ES-I3 (cell line): ENCODE measurements around the gene FKBP5.
"Not testable (repeated sequence)": the region's sequence is repeated elsewhere in the genome, so short reads cannot be mapped to it uniquely, and the experiment has no call there.

Experiments used
- H3K36me3 ChIP-seq: 2 replicates; pipeline ENCODE4 v1.6.1; 2013; ENCODE audit warnings: mild to moderate bottlenecking, low read length, control low read depth, moderate library complexity; ENCODE audit not compliant: insufficient read depth
- H3K4me1 ChIP-seq: 2 replicates; pipeline ENCODE4 v1.6.1; 2013; ENCODE audit warnings: mild to moderate bottlenecking, control low read depth, low read length; ENCODE audit not compliant: insufficient read depth
- H3K9ac ChIP-seq: 2 replicates; pipeline ENCODE4 v1.6.1; 2013; ENCODE audit warnings: low read depth, mild to moderate bottlenecking, low read length, moderate library complexity
- H3K9me3 ChIP-seq: 2 replicates; pipeline ENCODE4 v1.6.1; 2013; ENCODE audit warnings: mild to moderate bottlenecking, low read length, moderate library complexity; ENCODE audit not compliant: control insufficient read depth, insufficient read depth

The FKBP5 gene

DNA sequence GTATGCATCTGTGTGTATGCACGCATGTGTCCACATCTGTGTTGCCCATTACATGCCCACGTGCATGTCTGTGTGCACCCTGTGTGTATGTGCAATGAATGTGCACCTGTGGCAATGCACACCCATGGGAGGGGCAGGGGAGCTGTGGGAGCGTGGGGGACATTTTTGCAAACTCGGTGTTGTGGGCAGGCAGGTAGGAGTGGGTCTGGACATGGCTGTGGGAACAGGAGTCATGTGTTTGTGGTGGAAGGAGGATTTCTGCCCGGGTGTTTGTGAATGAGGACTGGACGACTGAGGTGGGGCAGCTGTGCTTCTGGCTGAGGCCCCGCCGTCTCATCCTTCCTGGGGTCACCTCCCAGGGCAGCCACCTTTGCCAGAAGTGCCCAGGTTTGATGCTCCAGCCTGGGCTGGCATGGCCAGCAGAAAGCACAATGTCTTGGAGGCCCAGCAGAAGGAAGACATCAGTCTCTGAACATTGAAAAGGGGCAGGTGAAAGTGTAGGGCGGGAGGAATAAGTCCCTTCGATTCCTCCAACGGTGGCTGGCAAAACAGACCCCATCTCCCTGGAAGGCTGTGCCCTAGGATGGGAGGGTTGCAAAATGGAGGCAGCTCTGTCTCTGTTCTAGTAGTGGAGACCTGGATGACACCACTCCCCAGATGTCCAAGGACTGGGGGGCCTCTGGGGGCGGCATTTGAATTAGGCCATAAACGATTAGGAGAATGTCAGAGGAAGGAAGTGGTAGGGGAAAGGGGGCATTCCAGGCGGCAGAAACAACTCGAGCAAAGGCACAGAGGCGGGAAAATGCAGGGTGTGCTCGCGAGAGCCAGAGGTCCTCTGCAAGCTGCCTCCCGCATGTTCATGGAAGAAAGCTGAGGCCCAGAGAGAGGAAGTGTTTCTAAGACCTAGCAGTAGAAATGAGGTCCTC is 29.0 kb upstream of the FKBP5 start:
- H3K4me1 ChIP-seq, result peaks cover 46% of the 10 kb centered on the region
- no peaks in the 10 kb centered on the region for H3K9me3 ChIP-seq
- H3K36me3 ChIP-seq, result no peaks in the 10 kb centered on the region
- H3K9ac ChIP-seq, result 0 out of 2 replicates have a peak overlapping the region, but pooled peaks have one; percentile 5

DNA sequence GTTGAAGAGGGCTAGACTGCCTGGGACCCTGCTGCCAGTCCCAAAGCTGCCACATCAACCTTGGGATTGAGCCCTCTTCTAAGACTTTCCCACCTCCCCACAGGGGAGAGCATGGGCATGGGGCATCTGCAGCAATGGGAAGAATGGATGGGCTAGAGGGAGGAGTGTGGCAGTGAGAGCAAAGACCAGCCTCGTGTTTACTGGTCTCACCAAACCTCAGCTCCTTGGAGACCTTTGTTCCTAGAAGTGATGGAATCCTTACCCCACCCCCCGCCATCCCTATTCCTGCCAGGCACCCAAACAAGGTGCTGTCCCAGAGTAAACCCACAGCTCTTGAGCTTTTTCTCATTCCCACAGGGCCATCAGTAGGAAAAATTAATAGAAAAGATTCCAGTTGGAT is 28.1 kb upstream of the FKBP5 start:
- Histone ChIP-seq H3K4me1 (peaks cover 46% of the 10 kb centered on the region), H3K9me3 (no peaks in the 10 kb centered on the region), H3K36me3 (no peaks in the 10 kb centered on the region), H3K9ac (no peak overlapping the region)

DNA sequence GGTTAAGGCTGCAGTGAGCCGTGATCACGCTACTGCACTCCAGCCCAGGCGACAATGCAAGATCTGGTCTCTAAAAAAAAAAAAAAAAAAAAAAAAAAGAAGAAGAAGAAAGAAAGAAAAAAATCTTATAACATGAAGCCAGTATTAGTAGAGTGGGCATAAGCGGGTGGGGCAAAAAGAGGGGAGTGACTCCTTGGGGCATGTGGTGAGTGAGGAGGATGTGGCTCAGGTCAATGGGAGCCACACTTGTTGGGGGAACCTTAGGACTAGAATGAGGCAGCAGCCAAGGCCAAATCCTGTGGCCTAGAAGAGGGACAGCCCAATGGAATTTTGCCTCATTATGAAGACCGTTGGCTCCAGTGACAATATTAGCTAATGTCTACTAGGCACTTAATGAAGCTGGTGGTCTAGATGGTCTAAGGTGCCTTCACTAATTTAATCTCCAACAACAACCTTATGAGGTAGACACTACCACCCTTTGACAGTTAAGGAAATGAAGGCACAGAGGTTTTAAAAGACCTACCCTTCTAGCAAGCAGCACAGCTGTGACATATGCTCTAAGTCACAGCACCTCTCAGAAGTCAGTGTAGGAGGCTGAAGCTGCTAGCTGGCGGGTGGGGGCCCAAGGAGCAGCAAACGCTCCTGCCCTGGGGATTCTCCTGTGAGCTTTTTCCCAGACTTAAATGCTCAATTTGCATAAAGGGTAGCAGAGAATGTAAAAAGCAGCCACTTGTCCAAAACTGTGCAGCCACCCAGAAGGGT is 24.5 kb upstream of the FKBP5 start:
- H3K9me3 ChIP-seq, result no peaks in the 10 kb centered on the region
- no peaks in the 10 kb centered on the region for H3K36me3 ChIP-seq
- H3K9ac ChIP-seq, result no peak overlapping the region
- H3K4me1 ChIP-seq, result peaks cover 23% of the 10 kb centered on the region

DNA sequence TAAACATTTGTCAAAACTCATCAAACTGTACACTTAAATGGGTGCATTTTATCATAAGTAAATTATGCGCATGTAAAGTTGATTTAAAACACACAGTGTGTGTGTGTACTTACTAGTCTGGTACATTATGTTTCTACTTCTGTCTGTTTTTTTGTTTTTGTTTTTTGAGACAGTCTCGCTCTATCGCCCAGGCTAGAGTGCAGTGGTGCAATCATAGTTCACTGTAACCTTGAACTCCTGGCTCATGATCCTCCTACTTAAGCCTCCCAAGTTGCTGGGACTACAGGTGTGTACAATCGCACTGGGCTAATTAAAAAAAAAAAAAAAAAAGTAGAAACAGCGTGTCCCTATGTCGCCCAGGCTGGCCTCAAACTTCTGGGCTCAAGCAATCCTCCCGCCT is 23.0 kb upstream of the FKBP5 start:
- Histone ChIP-seq H3K4me1 (peaks cover 8% of the 10 kb centered on the region; the same call in 1 of the 2 replicates), H3K9me3 (no peaks in the 10 kb centered on the region), H3K36me3 (no peaks in the 10 kb centered on the region), H3K9ac (no peak overlapping the region)

DNA sequence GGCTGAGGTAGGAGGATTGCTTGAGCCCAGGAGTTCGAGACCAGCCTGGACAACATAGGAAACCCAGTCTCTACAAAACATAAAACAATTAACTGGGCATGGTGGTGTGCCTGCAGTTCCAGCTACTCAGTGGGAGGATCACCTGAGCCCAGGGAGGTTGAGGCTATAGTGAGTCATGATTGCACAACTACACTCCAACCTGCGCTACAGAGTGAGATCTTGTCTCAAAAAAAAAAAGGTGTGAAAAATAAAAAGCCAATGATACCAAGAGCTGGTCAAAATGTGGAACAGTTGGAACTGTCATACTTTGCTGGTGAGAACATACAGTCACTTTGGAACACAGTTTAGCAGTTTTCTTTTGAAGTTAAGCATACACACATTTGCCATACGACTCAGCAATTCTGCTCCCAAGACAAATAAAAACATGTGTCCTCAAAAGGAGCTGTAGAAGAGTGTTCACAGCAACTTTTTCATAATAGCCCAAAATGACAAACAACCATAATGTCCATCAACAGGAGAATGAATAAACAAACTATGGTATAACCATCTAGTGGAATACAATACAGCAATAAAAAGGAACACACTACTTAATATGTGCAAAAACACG is 21.6 kb upstream of the FKBP5 start:
- Histone ChIP-seq H3K4me1 (peaks cover 5% of the 10 kb centered on the region; the same call in 1 of the 2 replicates), H3K36me3 (no peaks in the 10 kb centered on the region), H3K9ac (no peak overlapping the region)

DNA sequence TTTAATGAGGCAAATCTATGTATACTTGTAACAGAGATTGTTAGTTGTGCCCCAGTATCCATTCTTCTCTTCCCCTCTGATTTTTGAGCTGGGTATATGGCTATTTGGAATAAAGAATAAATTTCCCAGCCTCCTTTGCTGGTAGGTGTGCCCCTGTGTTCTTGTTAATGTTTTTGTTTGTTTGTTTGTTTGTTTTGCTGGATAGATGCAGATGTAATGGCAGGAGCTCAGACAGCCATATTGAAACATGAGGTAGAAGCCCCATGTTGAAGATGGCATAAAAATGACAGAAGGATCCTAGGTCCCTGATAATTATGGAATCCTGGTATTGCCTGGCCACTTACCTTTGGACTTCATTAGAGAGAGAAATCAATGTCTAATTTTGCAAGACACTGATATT is 19.9 kb upstream of the FKBP5 start:
- H3K36me3 ChIP-seq, result no peaks in the 10 kb centered on the region
- H3K9me3 ChIP-seq, result 0 out of 2 replicates have a peak, but pooled peaks cover 1% of the 10 kb centered on the region
- H3K4me1 ChIP-seq, result peaks cover 5% of the 10 kb centered on the region; the same call in 1 of the 2 replicates
- H3K9ac ChIP-seq, result no peak overlapping the region

More for the DNA sequence above, 21.6 kb upstream of the FKBP5 start:
- H3K9me3 ChIP-seq, result no peaks in the 10 kb centered on the region

DNA sequence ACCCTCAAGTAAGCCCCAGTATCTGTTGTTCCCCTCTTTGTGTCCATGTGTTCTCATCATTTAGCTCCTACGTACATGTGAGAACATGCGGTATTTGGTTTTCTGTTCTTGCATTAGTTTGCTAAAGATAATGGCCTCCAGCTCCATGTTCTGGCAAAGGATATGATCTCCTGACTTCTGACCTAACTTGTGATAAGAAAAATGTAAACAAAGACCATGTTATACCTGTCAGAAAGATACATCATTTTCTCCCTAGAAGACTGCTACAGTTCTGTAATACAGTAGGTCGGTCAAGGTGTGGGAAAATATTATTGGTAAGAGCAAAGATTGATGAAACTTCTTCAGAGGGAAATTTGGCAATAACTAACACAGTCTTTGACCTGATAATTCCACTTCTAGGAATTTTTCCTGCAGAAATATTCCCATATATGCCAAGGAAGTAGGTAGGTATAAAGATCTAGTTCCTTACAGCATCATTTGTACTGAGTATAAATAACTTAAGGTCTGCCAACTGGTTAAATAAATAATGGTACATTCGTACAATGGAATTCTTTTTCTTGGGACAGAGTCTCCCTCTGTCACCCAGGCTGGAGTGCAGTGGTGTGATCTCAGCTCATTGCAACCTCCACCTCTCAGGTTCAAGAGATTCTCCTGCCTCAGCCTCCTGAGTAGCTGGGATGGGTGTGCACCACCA is 19.1 kb upstream of the FKBP5 start:
- Histone ChIP-seq H3K9ac (no peak overlapping the region), H3K36me3 (no peaks in the 10 kb centered on the region), H3K4me1 (no peaks in the 10 kb centered on the region), H3K9me3 (0 out of 2 replicates have a peak, but pooled peaks cover 2% of the 10 kb centered on the region)

DNA sequence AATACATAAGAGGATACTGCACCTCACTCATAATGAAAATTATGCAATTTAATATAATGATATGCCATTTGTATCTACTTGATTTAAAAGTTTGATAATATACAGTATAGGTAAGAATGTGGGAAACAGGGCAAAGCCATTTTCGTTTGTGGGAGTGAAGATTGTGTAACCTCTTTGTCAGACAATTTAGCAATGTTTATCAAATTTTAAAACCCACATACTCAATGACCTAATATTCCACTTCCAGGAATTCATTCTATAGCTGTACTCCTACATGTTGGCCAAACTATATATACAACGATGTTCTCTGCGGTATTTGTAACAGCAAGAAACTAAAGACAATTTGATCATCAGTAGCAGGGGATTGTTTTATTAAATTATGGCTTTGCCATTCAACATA is 17.8 kb upstream of the FKBP5 start:
- Histone ChIP-seq H3K9ac (no peak overlapping the region), H3K4me1 (no peaks in the 10 kb centered on the region), H3K9me3 (0 out of 2 replicates have a peak, but pooled peaks cover 2% of the 10 kb centered on the region), H3K36me3 (no peaks in the 10 kb centered on the region)

DNA sequence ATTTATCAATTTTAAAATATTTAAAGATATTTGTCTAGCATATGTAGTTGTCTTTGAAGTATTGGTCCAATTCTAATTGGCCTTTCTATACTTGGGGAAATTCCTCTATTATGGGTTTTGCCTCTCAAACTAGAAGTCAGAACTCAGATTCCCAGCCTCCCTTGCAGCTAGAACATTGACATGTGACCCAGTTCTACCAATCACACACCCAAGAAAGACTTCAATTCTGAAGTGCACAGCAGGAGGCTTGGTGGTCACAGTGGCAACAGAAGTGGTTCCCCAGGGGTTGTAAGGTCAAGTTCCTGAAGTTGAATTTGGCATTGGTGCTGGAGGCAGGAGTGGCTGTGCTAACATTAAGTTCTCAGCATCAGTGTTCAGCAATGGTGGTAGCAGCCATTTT is 14.8 kb upstream of the FKBP5 start:
- no peaks in the 10 kb centered on the region for H3K36me3 ChIP-seq
- H3K9me3 ChIP-seq, result 0 out of 2 replicates have a peak, but pooled peaks cover 2% of the 10 kb centered on the region
- no peaks in the 10 kb centered on the region for H3K4me1 ChIP-seq
- no peak overlapping the region for H3K9ac ChIP-seq

DNA sequence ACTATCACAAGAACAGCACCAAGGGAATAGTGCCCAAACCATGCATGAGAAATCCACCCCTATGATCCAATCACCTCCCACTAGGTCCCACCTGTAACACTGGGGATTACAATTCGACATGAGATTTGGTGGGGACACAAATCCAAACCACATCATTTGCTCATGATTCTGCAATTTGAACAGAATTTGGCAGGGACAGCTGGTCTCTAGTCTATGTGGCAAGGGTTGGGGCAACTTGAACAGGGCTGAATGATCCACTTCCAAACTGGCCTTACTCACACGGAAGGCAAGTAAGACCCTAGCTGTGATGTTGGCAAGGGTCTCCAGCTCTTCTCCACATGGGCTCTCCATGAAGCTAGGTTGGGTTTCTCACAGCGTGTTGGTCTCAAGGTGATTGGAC is 10.1 kb upstream of the FKBP5 start:
- Histone ChIP-seq H3K9ac (no peak overlapping the region), H3K4me1 (no peaks in the 10 kb centered on the region), H3K36me3 (no peaks in the 10 kb centered on the region), H3K9me3 (0 out of 2 replicates have a peak, but pooled peaks cover 2% of the 10 kb centered on the region)

DNA sequence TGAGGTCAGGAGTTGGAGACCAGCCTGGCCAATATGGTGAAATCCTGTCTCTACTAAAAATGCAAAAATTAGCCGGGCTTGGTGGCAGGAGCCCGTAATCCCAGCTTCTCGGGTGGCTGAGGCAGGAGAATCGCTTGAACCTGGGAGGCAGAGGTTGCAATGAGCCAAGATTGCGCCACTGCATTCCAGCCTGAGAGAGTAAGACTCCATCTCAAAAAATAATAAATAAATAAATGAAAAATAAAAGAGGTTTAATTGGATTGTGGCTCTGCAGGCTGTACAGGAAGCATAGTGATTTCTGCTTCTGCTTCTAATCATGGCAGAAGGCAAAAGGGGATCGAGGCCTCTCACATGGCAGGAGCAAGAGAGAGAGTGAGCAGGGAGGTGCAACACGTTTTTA is 9.7 kb upstream of the FKBP5 start:
- not testable (repeated sequence) for H3K9ac ChIP-seq, H3K36me3 ChIP-seq, H3K4me1 ChIP-seq, H3K9me3 ChIP-seq

DNA sequence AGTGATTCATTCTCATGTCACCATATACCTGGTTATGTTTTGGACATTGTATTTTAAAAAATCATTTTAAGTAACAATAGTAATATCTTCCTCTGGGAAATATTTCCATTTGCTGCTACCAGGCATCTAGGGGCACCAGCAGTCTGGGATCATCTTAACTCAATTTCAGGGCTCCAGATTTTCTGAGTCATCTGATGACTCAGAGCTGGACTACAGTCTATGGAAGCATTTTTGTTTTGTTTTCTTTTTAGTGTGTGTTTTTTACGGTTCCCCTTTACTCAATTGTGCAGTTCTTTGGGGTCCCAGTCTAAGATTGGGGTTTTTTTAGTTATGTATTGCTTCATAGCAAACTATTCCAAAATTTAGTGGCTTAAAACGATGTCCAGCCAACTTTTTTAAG is 5.7 kb upstream of the FKBP5 start:
- Histone ChIP-seq H3K4me1 (no peaks in the 10 kb centered on the region; the same call in 1 of the 2 replicates), H3K9ac (no peak overlapping the region), H3K9me3 (no peaks in the 10 kb centered on the region), H3K36me3 (no peaks in the 10 kb centered on the region)

DNA sequence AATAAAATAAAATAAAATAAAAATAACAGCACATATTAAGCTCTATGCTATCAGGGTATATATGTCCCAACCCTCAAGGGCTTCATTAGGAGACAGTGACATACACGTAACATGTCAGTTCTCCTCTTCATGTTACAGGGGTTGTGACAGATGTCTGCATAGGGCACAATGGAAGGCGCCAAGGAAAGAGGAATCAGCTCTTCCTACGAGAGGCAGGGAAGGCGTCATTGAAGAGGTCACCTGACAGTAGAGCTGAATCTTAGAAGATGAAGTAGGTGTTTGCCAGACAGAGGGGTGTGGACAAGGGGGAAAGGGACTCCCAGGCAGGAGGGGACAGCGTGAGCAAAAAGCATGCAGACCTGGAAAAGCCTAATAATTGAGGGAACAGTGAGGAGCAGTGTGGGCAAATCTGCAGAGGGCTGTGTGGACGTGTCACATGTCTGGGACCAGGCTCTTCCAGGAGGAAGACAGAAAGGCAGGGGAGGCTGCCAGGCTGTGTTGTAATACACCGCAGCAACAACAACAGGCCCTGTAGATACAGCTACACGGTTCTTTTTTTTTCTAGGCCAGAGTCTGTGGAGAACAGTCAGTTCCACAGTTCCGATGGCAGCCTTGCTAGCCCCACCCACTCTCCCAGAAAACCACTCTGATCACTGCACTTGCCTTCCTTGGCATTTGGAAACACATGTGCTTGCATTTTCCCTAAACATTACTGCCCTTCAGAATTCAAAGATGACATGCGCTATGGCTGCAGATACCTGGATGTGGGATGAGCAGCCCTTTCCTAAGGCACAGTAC is 2.5 kb upstream of the FKBP5 start:
- no peaks in the 10 kb centered on the region for H3K9me3 ChIP-seq
- H3K36me3 ChIP-seq, result no peaks in the 10 kb centered on the region
- no peak overlapping the region for H3K9ac ChIP-seq
- peaks cover 4% of the 10 kb centered on the region; the same call in 1 of the 2 replicates for H3K4me1 ChIP-seq
